GM12891 (cell line): ENCODE measurements around the gene PDPK1.

Experiments
- PAX5 ChIP-seq: IDR thresholded peaks from 2 replicates; pipeline ENCODE4 v1.6.1; 2011; ENCODE audit warnings: low read length, moderate library complexity, mild to moderate bottlenecking; ENCODE audit not compliant: insufficient read depth, severe bottlenecking
- POLR2A ChIP-seq: IDR thresholded peaks from 2 replicates; pipeline ENCODE4 v1.6.1; 2011; ENCODE audit warnings: low read depth, low read length, control low read depth
- POLR2AphosphoS5 ChIP-seq: IDR thresholded peaks from 2 replicates; pipeline ENCODE4 v1.6.1; 2011; ENCODE audit warnings: low read depth, low read length, control low read depth
- POU2F2 ChIP-seq: IDR thresholded peaks from 2 replicates; pipeline ENCODE4 v1.6.1; 2011; ENCODE audit warnings: low read depth, mild to moderate bottlenecking, control low read depth, low read length, moderate library complexity
- SPI1 ChIP-seq: IDR thresholded peaks from 2 replicates; pipeline ENCODE4 v1.6.1; 2011; ENCODE audit warnings: low read depth, low read length, control low read depth
- TAF1 ChIP-seq: IDR thresholded peaks from 2 replicates; pipeline ENCODE4 v1.6.1; 2011; ENCODE audit warnings: low read depth, low read length, control low read depth

GRCh38 chr16:2587891-2588565, 50.2 kb downstream of the PDPK1 start:
- TF ChIP-seq POLR2A: no peak
- TF ChIP-seq PAX5: no peak
- TF ChIP-seq POU2F2: no peak
- TF ChIP-seq TAF1: no peak
- no peak for TF ChIP-seq POLR2AphosphoS5
- no peak for TF ChIP-seq SPI1
